Measurements from ENCODE around the gene HPS1.

The HPS1 gene

DNA sequence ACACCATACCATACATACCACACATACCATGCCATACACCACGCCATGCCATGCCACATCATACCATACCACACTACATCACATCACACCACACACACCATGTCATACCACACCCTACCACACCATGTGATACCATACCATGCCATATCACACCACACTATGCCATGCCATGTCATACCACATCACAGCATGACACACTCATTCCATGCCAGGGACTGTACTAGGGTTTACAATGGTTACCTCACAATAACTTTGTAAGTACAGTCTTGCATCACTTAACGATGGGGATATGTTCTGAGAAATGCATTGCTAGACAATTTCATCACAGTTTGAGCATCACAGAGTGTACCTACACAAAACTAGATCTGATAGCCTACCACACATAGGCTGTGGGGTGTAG, 46.3 kb downstream of the HPS1 start:
- no peak overlapping the region for H3K4me3 ChIP-seq (ENCODE audit: low read length)
- TF ChIP-seq, protein P1, sequence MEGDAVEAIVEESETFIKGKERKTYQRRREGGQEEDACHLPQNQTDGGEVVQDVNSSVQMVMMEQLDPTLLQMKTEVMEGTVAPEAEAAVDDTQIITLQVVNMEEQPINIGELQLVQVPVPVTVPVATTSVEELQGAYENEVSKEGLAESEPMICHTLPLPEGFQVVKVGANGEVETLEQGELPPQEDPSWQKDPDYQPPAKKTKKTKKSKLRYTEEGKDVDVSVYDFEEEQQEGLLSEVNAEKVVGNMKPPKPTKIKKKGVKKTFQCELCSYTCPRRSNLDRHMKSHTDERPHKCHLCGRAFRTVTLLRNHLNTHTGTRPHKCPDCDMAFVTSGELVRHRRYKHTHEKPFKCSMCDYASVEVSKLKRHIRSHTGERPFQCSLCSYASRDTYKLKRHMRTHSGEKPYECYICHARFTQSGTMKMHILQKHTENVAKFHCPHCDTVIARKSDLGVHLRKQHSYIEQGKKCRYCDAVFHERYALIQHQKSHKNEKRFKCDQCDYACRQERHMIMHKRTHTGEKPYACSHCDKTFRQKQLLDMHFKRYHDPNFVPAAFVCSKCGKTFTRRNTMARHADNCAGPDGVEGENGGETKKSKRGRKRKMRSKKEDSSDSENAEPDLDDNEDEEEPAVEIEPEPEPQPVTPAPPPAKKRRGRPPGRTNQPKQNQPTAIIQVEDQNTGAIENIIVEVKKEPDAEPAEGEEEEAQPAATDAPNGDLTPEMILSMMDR (conservative IDR thresholded peaks at IDR 0.05; ENCODE audit: low read length) = no peak
- no peak for DNase-seq (ENCODE audit: low read depth)

DNA sequence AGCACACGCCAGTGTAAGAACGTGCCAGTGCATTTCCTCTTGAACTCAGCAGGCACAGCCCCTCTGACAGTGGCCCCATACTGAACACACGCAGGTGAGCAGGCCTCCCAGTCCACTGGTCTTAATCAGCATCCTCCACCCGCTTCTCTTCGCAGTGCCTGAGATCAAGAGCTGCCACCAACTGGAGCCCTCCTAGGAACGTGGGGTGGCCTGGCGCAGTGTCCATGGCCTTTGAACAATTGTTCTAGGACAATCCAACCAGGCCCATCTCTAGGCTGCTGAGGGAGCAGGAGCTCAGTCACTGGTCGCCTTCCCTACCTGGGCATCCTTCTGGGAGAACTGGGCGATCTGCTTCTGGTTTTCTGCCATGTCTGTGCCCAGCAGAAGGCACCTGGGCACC, 47.0 kb downstream of the HPS1 start:
- no peak for DNase-seq (ENCODE audit: low read depth)
- H3K4me3 ChIP-seq (ENCODE audit: low read length) = no peak overlapping the region
- TF ChIP-seq, protein P1 (conservative IDR thresholded peaks at IDR 0.05; ENCODE audit: low read length) = no peak

DNA sequence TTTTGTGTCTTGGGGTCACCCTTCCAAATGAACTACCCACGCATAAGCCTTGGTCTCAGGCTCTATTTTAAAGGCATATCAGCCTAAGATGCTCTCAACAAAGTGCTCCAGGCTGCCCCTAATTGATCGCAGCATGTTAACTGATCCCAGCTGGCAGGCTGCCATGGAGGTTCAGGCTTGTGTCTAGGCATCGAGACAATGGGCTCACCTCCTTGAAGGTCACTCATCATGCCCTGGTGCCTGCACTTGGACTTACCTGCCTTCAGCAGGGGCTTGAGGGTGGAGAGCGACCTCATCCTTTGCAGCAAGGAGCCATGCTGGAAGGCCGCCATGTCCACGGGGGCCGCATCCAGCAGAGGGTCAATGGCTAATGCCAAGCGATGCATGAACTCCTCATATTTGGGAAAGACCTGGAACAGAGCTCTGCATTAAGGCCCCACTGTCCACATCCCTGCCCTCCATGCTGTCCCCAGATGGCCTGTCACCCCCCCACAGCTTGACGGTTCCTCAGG, 49.6 kb downstream of the HPS1 start:
- TF ChIP-seq, protein P1 (conservative IDR thresholded peaks at IDR 0.05; ENCODE audit: low read length) = no peak
- DNase-seq (ENCODE audit: low read depth) = no peak
- no peak overlapping the region for H3K4me3 ChIP-seq (ENCODE audit: low read length)

DNA sequence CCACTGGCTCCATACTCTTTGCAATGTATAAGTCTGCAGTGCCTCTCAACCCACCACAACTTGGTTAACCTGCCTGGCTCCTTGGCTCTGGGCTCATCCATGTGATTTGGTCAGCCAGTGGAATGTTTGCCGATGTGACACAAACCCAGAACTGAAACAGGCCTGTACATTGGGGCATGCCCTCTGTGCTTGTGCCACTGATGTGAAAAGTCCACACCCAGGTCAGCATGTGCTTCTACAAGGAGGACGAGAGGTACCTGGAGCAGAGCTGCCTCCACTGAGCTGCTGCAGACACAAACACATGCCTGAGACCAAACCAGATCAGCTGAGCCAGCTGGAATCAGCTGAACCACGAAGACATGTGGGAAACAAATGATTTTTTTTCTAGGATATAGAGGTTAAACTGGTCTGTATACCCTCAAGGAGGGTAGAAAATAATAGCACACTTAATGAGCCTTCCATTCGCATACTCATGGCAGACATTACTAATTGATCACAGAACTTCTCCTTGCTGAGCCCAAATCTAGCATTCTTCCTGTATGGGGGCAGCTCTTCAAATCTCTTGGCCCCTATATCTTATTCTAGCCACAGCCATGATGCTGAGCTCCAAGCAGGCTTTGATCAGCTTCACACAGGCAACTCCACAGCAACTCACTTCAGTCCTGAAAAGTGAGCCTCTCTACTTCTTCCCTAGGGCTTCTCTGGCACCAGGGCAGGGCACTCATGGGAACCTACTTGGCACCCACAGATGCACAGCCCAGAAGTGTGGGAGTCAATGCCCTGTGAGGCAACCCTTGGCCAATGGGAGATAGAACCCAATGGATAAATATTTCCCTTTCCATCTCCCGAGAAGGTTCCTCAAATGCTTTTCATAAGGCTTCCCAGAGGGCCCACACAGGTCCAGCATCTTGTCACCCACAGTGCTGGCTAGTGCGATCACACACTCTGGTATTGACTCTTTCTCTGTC, 50.4 kb downstream of the HPS1 start:
- H3K4me3 ChIP-seq (ENCODE audit: low read length) = no peak overlapping the region
- TF ChIP-seq, protein P1 (conservative IDR thresholded peaks at IDR 0.05; ENCODE audit: low read length) = no peak
- no peak for DNase-seq (ENCODE audit: low read depth)

DNA sequence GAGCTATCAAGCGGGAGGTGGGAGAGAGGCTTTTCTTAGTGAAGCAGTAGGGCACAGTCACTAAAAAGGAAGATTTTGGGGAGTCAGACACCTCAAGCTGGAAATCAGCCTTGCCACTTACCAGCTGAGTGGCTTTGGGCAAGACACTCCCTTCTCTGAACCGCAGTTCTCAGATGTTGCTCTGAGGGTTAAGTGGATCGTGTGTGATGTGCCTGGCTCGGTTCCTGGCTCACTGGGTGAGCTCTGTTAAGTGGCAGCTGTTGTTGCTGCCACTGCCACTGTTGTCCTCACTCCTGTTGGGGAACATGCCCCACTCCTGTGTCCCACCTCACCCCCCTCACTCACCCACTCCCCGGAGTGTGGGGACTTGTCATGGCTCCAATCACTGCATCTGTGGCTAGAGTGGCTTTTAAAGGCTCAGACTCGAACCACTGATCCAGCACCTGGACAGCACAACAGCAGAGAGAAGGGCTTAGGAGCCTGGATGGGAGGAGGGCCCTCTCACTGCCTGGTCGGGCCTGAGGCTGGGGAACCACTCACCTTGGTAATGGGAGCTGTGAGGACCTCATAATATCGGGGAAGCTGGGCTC, 51.8 kb downstream of the HPS1 start:
- H3K4me3 ChIP-seq (ENCODE audit: low read length) = no peak overlapping the region
- TF ChIP-seq, protein P1 (conservative IDR thresholded peaks at IDR 0.05; ENCODE audit: low read length) = no peak
- DNase-seq (ENCODE audit: low read depth) = peak; percentile 52

DNA sequence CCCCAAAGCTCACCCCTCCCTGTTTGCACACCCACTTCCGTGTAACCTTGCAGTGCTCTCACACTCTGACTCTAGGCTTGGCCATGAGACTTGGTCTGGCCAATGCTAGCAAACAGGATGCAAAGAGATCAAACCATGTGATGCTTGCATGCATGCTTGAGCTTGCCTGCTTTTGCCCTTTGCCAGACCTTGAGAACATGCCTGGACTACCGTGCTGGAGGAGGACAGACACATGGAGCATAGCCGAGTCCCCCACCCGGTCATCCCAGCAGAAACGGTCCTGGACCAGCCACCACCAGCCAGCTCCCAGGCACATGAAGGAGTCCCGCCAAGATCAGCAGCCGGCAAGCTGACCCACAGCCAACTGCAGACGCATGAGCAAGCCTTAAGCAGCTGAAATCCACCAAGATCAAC, 55.1 kb downstream of the HPS1 start:
- peak; percentile 55 for DNase-seq (ENCODE audit: low read depth)

More for the DNA sequence above, 55.1 kb downstream of the HPS1 start:
- TF ChIP-seq, protein P1 (conservative IDR thresholded peaks at IDR 0.05; ENCODE audit: low read length) = no peak
- H3K4me3 ChIP-seq (ENCODE audit: low read length) = no peak overlapping the region

Measured in AG10803 (cell line).